Esophagus muscularis mucosa (tissue), 4 donors: ENCODE measurements around the gene EMX2. TPM values are rescaled to one million over a fixed set of nuclear protein-coding genes. Genes with fewer than 3 reads are reported as not detected.

Experiments
- DNase-seq: peaks from one replicate; pipeline ENCODE4 v3.0.0-alpha.2; 2017; ENCODE audit errors: extremely low spot score
- H3K27ac ChIP-seq, 4 donors: fragments of 200-600 bp; sonication (generic); replicated peaks in 1 of 4; 1 replicate in 3 of 4; 2 replicates in 1 of 4; pipeline ENCODE4 v1.5.1; 2016 to 2019; ENCODE audit warnings: mild to moderate bottlenecking in 1 of 4
- H3K27me3 ChIP-seq, 4 donors: fragments of 200-600 bp; sonication (generic); one replicate each; pipeline versions ENCODE4 v1.5.1 to v1.6.0; 2016 to 2019
- H3K36me3 ChIP-seq, 4 donors: fragments of 200-600 bp; sonication (generic); one replicate each; pipeline ENCODE4 v1.5.1; 2016 to 2019
- H3K4me1 ChIP-seq, 4 donors: fragments of 200-600 bp; sonication (generic); one replicate each; pipeline ENCODE4 v1.5.1; 2016 to 2019
- H3K4me3 ChIP-seq, 4 donors: fragments of 200-600 bp; sonication (generic); 1 replicate in 2 of 4; 2 replicates in 2 of 4; pipeline ENCODE4 v1.5.1; 2016 to 2019; ENCODE audit warnings: mild to moderate bottlenecking in 4 of 4, moderate library complexity in 1 of 4
- H3K9me3 ChIP-seq, 4 donors: fragments of 200-600 bp; sonication (generic); 1 replicate in 3 of 4; 2 replicates in 1 of 4; pipeline ENCODE4 v1.5.1; 2016 to 2019
- EP300 ChIP-seq: sonication (generic); formaldehyde crosslinking; IDR thresholded peaks from one replicate; pipeline ENCODE4 v1.6.1; 2017; ENCODE audit warnings: antibody characterized with exemption
- POLR2A ChIP-seq: fragments of 450-650 bp; IDR thresholded peaks from one replicate; pipeline ENCODE4 v1.6.1; 2017; ENCODE audit warnings: antibody characterized with exemption, moderate library complexity, mild to moderate bottlenecking, low read depth
- POLR2AphosphoS5 ChIP-seq, 2 donors: sonication (generic); formaldehyde crosslinking; IDR thresholded peaks; one replicate each; pipeline ENCODE4 v1.6.1; 2017; ENCODE audit warnings: antibody characterized with exemption in 2 of 2
- WGBS: methylation state at CpG from one replicate; pipeline ENCODE4 v1.1.5; 2018; 5-methylcytosine and 5-hydroxymethylcytosine counted together
- intact Hi-C: fragments of 100-400 bp; cut with DNase I; formaldehyde crosslinking; loops from one replicate; pipeline ENCODE4 v1.15.1; 2023
- total RNA-seq, 4 donors: library from RNA; depleted of rRNA; stranded (reverse); fragments of >200 nt; gene quantifications; one replicate each; pipeline versions ENCODE4 v1.1.0 to v1.2.1, GENCODE V29; 2016
- TF ChIP-seq, protein P1 (sequence below), 3 experiments: fragments of 200-600 bp in 2 of 3; fragments of 450-650 bp in 1 of 3; sonication (generic) in 2 of 3; IDR thresholded peaks; one replicate each; pipeline ENCODE4 v1.5.1; 2017 to 2019; ENCODE audit warnings: antibody characterized with exemption in 3 of 3, mild to moderate bottlenecking in 2 of 3, moderate library complexity in 1 of 3

EMX2 gene
- total RNA-seq, 4 donors from 2014 or later: 0.52 to 0.71 TPM; not detected in 2

DNA sequence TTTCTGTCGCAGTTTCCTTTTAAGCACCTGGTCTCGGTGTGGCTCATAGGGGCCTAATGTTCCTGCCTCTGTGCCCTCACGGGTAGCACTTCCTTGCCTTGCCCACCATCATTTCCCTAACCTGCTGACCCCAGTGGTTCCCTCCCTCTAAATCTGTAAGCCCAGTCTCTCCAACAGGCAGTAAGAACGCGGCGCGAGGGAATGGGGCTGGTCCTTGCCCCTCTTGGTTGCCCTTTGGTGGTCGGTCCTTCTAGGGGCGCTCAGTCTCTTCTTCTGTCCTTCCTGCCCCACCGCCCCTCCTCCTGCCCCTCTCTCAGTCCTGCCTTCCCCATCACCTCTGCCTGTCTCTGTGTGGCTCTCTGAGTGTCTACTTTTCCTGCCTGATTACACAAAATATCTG lies 21.2 kb downstream of the EMX2 start:
- intact Hi-C loops: no loop called here
- TF ChIP-seq POLR2A (no peak), EP300 (no peak), POLR2AphosphoS5 (IDR thresholded peaks at IDR 0.05) (no peak)
- TF ChIP-seq, protein P1, sequence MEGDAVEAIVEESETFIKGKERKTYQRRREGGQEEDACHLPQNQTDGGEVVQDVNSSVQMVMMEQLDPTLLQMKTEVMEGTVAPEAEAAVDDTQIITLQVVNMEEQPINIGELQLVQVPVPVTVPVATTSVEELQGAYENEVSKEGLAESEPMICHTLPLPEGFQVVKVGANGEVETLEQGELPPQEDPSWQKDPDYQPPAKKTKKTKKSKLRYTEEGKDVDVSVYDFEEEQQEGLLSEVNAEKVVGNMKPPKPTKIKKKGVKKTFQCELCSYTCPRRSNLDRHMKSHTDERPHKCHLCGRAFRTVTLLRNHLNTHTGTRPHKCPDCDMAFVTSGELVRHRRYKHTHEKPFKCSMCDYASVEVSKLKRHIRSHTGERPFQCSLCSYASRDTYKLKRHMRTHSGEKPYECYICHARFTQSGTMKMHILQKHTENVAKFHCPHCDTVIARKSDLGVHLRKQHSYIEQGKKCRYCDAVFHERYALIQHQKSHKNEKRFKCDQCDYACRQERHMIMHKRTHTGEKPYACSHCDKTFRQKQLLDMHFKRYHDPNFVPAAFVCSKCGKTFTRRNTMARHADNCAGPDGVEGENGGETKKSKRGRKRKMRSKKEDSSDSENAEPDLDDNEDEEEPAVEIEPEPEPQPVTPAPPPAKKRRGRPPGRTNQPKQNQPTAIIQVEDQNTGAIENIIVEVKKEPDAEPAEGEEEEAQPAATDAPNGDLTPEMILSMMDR (IDR thresholded peaks at IDR 0.05): no peak
- Histone ChIP-seq H3K36me3 (no peaks in the 10 kb centered on the region), H3K9me3 (no peaks in the 10 kb centered on the region), H3K27me3 (peaks cover 0 to 82% (median 0%) of the 10 kb centered on the region in 4 donors), H3K4me3 (no peak overlapping the region), H3K4me1 (no peaks in the 10 kb centered on the region), H3K27ac (no peak overlapping the region)
- 77% methylated on average over 10 of the region's 10 CpGs for WGBS
- DNase-seq: no peak

DNA sequence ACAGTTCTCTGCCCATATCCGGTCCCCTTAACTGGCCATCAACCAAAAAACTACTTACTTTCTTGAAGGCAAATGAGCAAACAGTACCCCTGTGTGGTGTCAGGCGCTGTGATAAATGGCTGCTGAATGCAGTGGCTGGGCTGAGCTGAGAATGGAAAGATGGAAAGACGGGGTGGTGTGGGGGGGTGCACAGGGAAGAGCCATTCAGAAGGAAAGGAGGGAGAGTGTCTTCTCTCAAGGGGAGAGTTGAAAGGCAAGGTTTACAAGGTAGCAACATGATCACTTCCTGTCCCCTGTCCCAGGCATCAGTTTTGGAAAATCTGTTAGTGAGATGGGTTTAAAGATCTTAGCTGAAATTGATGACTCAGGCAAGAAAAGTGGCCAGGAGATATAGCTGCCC lies 22.5 kb downstream of the EMX2 start:
- H3K27ac ChIP-seq: no peak overlapping the region
- peaks cover 0 to 85% (median 0%) of the 10 kb centered on the region in 4 donors for H3K27me3 ChIP-seq
- no peaks in the 10 kb centered on the region for H3K9me3 ChIP-seq
- TF ChIP-seq POLR2A (no peak), POLR2AphosphoS5 (IDR thresholded peaks at IDR 0.05) (no peak), EP300 (no peak)
- TF ChIP-seq, protein P1 (IDR thresholded peaks at IDR 0.05): no peak
- intact Hi-C loops: no loop called here
- H3K4me3 ChIP-seq: no peak overlapping the region
- 41% methylated on average over 3 of the region's 3 CpGs for WGBS
- H3K36me3 ChIP-seq: no peaks in the 10 kb centered on the region
- no peaks in the 10 kb centered on the region for H3K4me1 ChIP-seq
- DNase-seq: no peak

GRCh38 chr10:117568334-117568733 lies 25.8 kb downstream of the EMX2 start:
- TF ChIP-seq POLR2A (no peak), POLR2AphosphoS5 (IDR thresholded peaks at IDR 0.05) (no peak), EP300 (no peak)
- TF ChIP-seq, protein P1 (IDR thresholded peaks at IDR 0.05): no peak
- 57% methylated on average over 7 of the region's 7 CpGs for WGBS
- Histone ChIP-seq H3K4me1 (no peaks in the 10 kb centered on the region), H3K27me3 (peaks cover 0 to 60% (median 0%) of the 10 kb centered on the region in 4 donors), H3K4me3 (no peak overlapping the region), H3K27ac (no peak overlapping the region), H3K36me3 (no peaks in the 10 kb centered on the region), H3K9me3 (no peaks in the 10 kb centered on the region)
- no peak for DNase-seq
- intact Hi-C loops: no loop called here

DNA sequence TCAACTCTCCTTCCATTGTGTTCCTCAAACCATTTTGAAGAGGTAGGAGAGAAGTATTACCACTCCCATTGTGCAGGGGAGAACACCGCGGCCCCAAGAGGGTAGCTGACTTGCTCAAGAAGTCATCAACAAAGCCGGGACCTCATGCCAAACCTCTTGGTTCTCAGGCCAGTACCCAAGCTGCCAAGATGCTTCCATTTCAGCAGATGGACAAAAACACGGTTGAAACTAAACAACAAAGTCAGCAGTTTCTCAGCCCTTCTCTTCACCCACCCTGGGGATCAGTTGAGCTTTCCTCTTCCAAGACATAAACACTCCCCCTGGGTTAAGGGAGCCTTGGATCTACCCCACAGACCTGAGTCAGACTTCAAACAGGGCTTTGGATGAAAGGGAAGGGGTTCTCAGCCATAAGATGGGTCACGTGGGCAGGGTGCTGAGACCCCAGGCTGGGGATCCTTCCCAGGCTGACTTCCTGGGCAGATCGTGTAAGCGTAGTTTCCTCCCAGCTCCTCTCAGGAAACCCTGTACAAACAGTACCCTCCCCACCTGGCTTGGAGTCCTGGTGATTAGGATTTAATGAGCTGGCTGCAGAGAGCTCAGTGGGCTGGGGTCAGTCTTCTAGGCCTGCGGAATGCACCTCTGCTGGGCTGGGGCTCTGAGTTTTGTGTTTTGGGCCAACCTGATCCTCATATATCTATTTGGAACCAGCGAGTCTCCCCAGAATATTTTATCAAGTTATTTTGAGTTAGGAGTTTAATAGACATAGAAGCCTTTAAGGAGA lies 27.3 kb downstream of the EMX2 start:
- 57% methylated on average over 9 of the region's 9 CpGs for WGBS
- intact Hi-C loops: no loop called here

More for the DNA sequence above, 27.3 kb downstream of the EMX2 start:
- Histone ChIP-seq H3K27ac (no peak overlapping the region), H3K4me1 (no peaks in the 10 kb centered on the region), H3K27me3 (peaks cover 0 to 51% (median 0%) of the 10 kb centered on the region in 4 donors), H3K36me3 (no peaks in the 10 kb centered on the region), H3K4me3 (no peak overlapping the region), H3K9me3 (no peaks in the 10 kb centered on the region)
- TF ChIP-seq POLR2AphosphoS5 (IDR thresholded peaks at IDR 0.05): no peak
- no peak for TF ChIP-seq POLR2A
- TF ChIP-seq EP300: no peak
- TF ChIP-seq, protein P1 (IDR thresholded peaks at IDR 0.05): no peak
- DNase-seq: no peak
